Breast epithelium (tissue), 3 donors: Measurements from ENCODE around the gene CCT3.

Experiments used
- POLR2A ChIP-seq: fragments of 450-650 bp; IDR thresholded peaks from one replicate; pipeline ENCODE4 v1.6.1; 2016; ENCODE audit warnings: antibody characterized with exemption, mild to moderate bottlenecking, moderate library complexity
- POLR2AphosphoS5 ChIP-seq, 3 donors: sonication (generic); formaldehyde crosslinking; IDR thresholded peaks; one replicate each; pipeline ENCODE4 v1.6.1; 2017; ENCODE audit warnings: antibody characterized with exemption in 3 of 3
- TF ChIP-seq, protein P1 (sequence below), 3 donors: fragments of 450-650 bp; IDR thresholded peaks; one replicate each; pipeline ENCODE4 v1.5.1; 2016 to 2017; ENCODE audit warnings: antibody characterized with exemption in 3 of 3, mild to moderate bottlenecking in 3 of 3, moderate library complexity in 3 of 3

DNA sequence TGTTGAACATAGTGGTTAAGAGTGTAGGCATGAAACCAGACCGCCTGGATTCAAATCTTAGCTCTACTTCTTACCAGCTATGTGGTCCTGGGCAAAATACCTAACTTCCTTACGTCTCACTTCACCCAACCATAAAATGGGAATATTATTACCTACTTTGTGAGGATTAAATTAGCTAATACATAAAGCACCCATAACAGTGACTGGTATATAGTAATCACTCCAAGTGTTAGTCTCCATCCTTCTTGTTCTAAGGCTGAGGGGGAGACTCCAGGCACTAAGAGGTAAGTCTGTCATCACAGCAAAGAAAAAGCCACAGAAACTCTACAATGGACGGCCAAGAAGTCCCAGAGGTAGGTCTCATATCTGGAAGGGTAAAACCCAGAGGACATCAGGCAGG is 58.3 kb downstream of the CCT3 start:
- TF ChIP-seq POLR2A, result no peak
- TF ChIP-seq POLR2AphosphoS5 (IDR thresholded peaks at IDR 0.05), result no peak
- TF ChIP-seq, protein P1, sequence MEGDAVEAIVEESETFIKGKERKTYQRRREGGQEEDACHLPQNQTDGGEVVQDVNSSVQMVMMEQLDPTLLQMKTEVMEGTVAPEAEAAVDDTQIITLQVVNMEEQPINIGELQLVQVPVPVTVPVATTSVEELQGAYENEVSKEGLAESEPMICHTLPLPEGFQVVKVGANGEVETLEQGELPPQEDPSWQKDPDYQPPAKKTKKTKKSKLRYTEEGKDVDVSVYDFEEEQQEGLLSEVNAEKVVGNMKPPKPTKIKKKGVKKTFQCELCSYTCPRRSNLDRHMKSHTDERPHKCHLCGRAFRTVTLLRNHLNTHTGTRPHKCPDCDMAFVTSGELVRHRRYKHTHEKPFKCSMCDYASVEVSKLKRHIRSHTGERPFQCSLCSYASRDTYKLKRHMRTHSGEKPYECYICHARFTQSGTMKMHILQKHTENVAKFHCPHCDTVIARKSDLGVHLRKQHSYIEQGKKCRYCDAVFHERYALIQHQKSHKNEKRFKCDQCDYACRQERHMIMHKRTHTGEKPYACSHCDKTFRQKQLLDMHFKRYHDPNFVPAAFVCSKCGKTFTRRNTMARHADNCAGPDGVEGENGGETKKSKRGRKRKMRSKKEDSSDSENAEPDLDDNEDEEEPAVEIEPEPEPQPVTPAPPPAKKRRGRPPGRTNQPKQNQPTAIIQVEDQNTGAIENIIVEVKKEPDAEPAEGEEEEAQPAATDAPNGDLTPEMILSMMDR (IDR thresholded peaks at IDR 0.05), result no peak
